BJ (cell line): ENCODE data around the gene SOX10. TPM values are rescaled to one million over a fixed set of nuclear protein-coding genes. Genes with fewer than 3 reads are reported as not detected.

Experiments used
- CTCF ChIA-PET: fragments of 350-600 bp; formaldehyde crosslinking; extraction: SDS; loops from one replicate; lab custom pipeline; 2021; ENCODE audit warnings: antibody characterized with exemption, inconsistent platforms; lab: Yijun Ruan, JAX
- POLR2A ChIA-PET: fragments of 300-600 bp; sonication (Branson Sonifier 250); formaldehyde crosslinking; extraction: SDS; loops from one replicate; lab custom pipeline; 2021; ENCODE audit warnings: antibody characterized with exemption; lab: Charles Lee
- DNase-seq: peaks from one replicate; pipeline ENCODE4 v3.0.0-alpha.2; 2011; ENCODE audit warnings: low read depth
- H3K27me3 ChIP-seq: 2 replicates; pipeline ENCODE4 v1.6.0; 2011; ENCODE audit warnings: low read length; ENCODE audit not compliant: control insufficient read depth, insufficient read depth
- H3K36me3 ChIP-seq: 2 replicates; pipeline ENCODE4 v1.5.1; 2011; ENCODE audit warnings: low read length; ENCODE audit not compliant: control insufficient read depth, insufficient read depth
- H3K4me3 ChIP-seq: 2 replicates; pipeline ENCODE4 v1.5.1; 2011; ENCODE audit warnings: low read depth, mild to moderate bottlenecking, control low read depth, low read length
- CTCF ChIP-seq: IDR thresholded peaks from 2 replicates; pipeline ENCODE4 v1.5.1; 2011; ENCODE audit warnings: low read depth, mild to moderate bottlenecking, control low read depth, inconsistent platforms, low read length, moderate library complexity; ENCODE audit not compliant: insufficient read depth
- polyA plus RNA-seq: library from polyadenylated mRNA; depleted of rRNA; stranded (reverse); fragments of >200 nt; gene quantifications from 2 replicates; pipeline ENCODE4 v1.2.3, GENCODE V29; 2011

SOX10 gene
- polyA plus RNA-seq, 1 experiment = not detected

DNA sequence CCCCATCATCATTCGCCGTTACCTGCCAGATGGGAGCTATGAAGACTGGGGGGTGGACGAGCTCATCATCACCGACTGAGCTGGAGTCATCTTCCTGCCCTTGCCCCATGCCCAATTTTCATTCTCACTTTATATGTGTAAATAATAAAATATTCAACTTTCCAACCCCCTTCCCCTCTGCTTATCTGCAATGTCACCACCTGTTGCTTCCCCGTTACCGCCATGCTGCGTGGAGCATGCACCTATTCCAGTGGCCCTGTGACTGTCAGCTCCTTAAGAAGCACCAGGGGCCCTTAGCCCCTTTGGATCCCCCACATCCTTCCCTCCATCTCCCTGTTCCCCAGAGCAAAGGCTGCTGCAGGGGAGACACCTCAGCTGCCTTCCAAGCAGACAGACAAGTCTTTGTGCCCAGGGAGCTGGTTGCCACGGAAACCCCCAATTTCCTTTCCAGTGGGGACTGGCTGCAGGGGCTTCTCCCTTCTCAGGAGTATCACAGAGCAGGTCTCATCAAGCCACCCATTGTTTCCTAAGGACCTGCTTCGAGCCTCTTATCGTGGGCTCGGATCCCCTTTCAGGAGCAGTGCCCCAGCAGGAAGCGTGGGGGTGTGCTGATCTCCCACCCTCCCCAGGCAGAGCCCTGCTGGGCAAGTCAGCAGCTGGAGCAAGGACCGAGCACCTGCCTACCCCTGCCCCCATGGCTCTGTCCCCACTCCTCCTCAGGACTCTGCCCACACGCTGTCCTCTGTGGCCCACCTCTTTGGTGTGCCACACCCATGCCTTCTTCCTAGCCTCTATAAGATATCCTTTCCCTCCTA, 16.5 kb downstream of the SOX10 start:
- no peak for TF ChIP-seq CTCF
- POLR2A ChIA-PET = no interaction called here
- Histone ChIP-seq H3K4me3 (no peak overlapping the region), H3K36me3 (peaks cover 10% of the 10 kb centered on the region), H3K27me3 (no peaks in the 10 kb centered on the region)
- CTCF ChIA-PET = interaction anchor here (2.3 to 8.5 kb wide), 2 partner anchors 80 to 152 kb away, joined by 20 to 82 read pairs; no protein-coding TSS in a partner anchor
- DNase-seq = no peak

- POLR2A ChIA-PET = no interaction called here
These were observed 17.2 kb downstream of the SOX10 start for GRCh38 chr22:37967147-37967546.

DNA sequence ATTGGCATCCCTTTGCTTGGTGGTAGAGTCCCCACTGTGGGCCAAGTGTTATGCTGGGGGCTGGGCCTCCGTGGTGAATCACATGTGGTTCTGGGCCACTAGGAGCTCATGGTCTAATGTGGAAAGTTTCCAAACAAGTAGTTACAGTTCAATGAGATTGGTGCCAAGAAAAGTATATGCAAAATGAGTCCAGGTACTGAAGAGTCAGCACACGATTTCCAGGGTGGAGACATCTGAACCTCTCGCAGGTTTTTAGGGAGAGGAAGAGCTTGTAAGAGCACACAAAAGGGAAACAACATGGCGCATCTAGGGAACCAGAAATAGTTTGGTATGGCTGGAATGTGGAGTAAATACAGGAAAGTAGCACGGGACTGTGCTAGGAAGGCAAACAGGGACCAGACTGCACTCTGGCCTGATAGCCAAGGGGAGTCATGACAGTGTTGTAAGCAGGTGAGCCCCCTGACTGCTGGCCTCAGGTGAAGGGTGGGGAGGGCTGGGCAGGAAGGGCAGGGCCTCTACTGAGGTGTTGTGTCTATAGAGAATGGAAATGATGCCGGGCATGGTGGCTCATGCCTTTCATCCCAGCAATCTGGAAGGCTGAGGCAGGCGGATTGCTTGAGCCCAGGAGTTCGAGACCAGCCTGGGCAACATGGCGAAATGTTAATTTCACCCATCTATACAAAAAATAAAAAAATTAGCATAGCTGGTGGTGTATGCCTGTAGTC, 18.3 kb downstream of the SOX10 start:
- H3K27me3 ChIP-seq = no peaks in the 10 kb centered on the region
- peaks cover 15% of the 10 kb centered on the region for H3K36me3 ChIP-seq
- no peak overlapping the region for H3K4me3 ChIP-seq
- ChIA-PET POLR2A (no interaction called here), CTCF (interaction anchor here (0.7 to 8.5 kb wide), 26 partner anchors 9 to 151 kb away, joined by 3 to 82 read pairs (median 4); partner anchors contain the start of genes C22orf23 and POLR2F)
- no peak for DNase-seq
- no peak for TF ChIP-seq CTCF

More at GRCh38 chr22:37967147-37967546, 17.2 kb downstream of the SOX10 start:
- Histone ChIP-seq H3K36me3 (peaks cover 10% of the 10 kb centered on the region), H3K4me3 (no peak overlapping the region), H3K27me3 (no peaks in the 10 kb centered on the region)
- TF ChIP-seq CTCF = no peak
- CTCF ChIA-PET = interaction anchor here (1.6 to 8.5 kb wide), 6 partner anchors 10 to 152 kb away, joined by 5 to 82 read pairs (median 11); no protein-coding TSS in a partner anchor
- DNase-seq = no peak

DNA sequence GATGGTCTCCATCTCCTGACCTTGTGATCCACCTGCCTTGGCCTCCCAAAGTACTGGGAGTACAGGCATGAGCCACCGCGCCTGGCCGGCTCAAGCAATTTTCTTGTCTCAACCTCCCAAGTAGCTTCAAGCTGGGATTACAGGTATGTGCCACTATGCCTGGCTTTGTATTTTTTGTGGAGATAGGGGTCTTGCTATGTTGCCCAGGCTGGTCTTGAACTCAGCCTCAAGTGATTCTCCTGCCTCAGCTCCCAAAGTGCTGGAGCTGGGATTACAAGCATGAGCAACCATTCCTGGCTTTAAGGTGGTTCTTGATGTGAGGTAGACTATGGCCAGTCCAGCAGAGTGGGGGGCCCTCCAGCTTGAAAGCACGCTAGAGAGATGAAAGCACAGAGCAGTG, 23.3 kb downstream of the SOX10 start:
- CTCF ChIA-PET = no interaction called here

More for the DNA sequence above, 23.3 kb downstream of the SOX10 start:
- POLR2A ChIA-PET = no interaction called here
- DNase-seq = no peak
- no peak for TF ChIP-seq CTCF
- Histone ChIP-seq H3K36me3 (peaks cover 20% of the 10 kb centered on the region), H3K4me3 (no peak overlapping the region), H3K27me3 (no peaks in the 10 kb centered on the region)
